ENCODE results near the gene ZNF230. TPM values are rescaled to one million over a fixed set of nuclear protein-coding genes. Genes with fewer than 3 reads are reported as not detected.

Gene ZNF230
- total and polyA plus RNA-seq, 9 of the 15 experiments (the other 6 are each of a cell fraction or from before 2014, with no cell fraction given) = 1.3 to 4.0 (median 2.2) TPM

DNA sequence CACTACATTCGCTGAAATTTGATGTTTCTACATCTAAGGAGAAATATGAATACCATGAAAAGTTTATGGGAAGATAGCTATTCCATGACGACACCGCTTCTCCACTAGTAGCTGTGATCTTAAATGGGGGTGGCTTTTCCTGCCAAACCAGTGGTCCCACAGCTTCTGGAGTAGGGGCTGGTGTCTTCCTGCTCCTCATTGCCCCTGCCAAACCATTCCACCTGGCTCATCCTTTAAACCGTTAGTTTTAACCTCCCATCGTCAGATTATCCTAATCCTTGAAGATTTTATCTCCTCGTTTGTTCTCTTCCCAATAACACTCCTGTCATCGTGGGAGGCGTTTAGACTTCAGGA is 568 bp upstream of the ZNF230 start:
- no peak for TF ChIP-seq RNF2 (IDR thresholded peaks at IDR 0.05)
- no peak for TF ChIP-seq MCM2 (IDR thresholded peaks at IDR 0.05; ENCODE audit: low read depth)
- no peak for TF ChIP-seq GABPA (tag; conservative IDR thresholded peaks at IDR 0.05; ENCODE audit: low read depth)
- TF ChIP-seq RNF219 (CRISPR knock-in tag; IDR thresholded peaks at IDR 0.05) = no peak
- TF ChIP-seq CHD2 (IDR thresholded peaks at IDR 0.05; ENCODE audit: low read depth, low read length) = no peak
- TF ChIP-seq NR2C2 (CRISPR knock-in tag; IDR thresholded peaks at IDR 0.05) = no peak
- no peak for TF ChIP-seq NR2C2 (tag; IDR thresholded peaks at IDR 0.05)
- no peak for TF ChIP-seq SFPQ (IDR thresholded peaks at IDR 0.05; ENCODE audit: low read depth, low read length)
- TF ChIP-seq RBM25 (IDR thresholded peaks at IDR 0.05; ENCODE audit: low read depth, low read length, severe bottlenecking) = no peak
- TF ChIP-seq EP300 (IDR thresholded peaks at IDR 0.05; ENCODE audit: low read length) = no peak
- no peak for TF ChIP-seq ARID1B (IDR thresholded peaks at IDR 0.05)
- TF ChIP-seq KLF16 (IDR thresholded peaks at IDR 0.05) = no peak
- TF ChIP-seq, protein P1, sequence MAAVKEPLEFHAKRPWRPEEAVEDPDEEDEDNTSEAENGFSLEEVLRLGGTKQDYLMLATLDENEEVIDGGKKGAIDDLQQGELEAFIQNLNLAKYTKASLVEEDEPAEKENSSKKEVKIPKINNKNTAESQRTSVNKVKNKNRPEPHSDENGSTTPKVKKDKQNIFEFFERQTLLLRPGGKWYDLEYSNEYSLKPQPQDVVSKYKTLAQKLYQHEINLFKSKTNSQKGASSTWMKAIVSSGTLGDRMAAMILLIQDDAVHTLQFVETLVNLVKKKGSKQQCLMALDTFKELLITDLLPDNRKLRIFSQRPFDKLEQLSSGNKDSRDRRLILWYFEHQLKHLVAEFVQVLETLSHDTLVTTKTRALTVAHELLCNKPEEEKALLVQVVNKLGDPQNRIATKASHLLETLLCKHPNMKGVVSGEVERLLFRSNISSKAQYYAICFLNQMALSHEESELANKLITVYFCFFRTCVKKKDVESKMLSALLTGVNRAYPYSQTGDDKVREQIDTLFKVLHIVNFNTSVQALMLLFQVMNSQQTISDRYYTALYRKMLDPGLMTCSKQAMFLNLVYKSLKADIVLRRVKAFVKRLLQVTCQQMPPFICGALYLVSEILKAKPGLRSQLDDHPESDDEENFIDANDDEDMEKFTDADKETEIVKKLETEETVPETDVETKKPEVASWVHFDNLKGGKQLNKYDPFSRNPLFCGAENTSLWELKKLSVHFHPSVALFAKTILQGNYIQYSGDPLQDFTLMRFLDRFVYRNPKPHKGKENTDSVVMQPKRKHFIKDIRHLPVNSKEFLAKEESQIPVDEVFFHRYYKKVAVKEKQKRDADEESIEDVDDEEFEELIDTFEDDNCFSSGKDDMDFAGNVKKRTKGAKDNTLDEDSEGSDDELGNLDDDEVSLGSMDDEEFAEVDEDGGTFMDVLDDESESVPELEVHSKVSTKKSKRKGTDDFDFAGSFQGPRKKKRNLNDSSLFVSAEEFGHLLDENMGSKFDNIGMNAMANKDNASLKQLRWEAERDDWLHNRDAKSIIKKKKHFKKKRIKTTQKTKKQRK (IDR thresholded peaks at IDR 0.05; ENCODE audit: borderline replicate concordance, low read depth, low read length) = no peak
- TF ChIP-seq MAFF (IDR thresholded peaks at IDR 0.05; ENCODE audit: low read length) = no peak
- no peak for TF ChIP-seq SMAD1 (IDR thresholded peaks at IDR 0.05; ENCODE audit: low read depth, low read length, partially characterized antibody)
- TF ChIP-seq CXXC5 (CRISPR knock-in tag; IDR thresholded peaks at IDR 0.05) = no peak
- TSS peak; percentile 94 for BruUV-seq (replicated peaks)
- H3K9me1 ChIP-seq (ENCODE audit: control insufficient read depth, insufficient read depth, low read length) = no peaks in the 10 kb centered on the region
- 19% methylated on average over 8 of the region's 8 CpGs for WGBS (ENCODE audit: insufficient coverage, low coverage, missing lambda C conversion rate)
- peak overlapping the region; percentile 57; the same call in 2 of the 3 replicates for H3K27ac ChIP-seq (ENCODE audit: extremely low read depth, low read depth, low read length)
- peak overlapping the region; percentile 72 to 92 for H3K9ac ChIP-seq (ENCODE audit: insufficient read depth in 1 of 2, low read depth in 2 of 2, low read length in 2 of 2)
- no peaks in the 10 kb centered on the region; the same call in 1 of the 2 replicates for H3K9me3 ChIP-seq (replicated peaks; ENCODE audit: control insufficient read depth, insufficient read depth, low read depth, low read length)
- H3K36me3 ChIP-seq (ENCODE audit: control insufficient read depth, insufficient read depth, low read length) = no peaks in the 10 kb centered on the region
- in situ Hi-C loops (cut with MboI) = no loop called here
- DNase-seq (ENCODE audit: extremely low read depth in 1 of 4, low spot score in 3 of 4) = peak in 3 of 4 experiments; percentile 11 to 17 (median 11)
- ATAC-seq = peak; percentile 7; the same call in 1 of the 3 replicates
- CTCF ChIA-PET (ENCODE audit: low intra/inter-chr PET ratio) = no interaction called here
- peak overlapping the region; percentile 94 for H2AFZ ChIP-seq (ENCODE audit: low read depth, low read length)
- no peaks in the 10 kb centered on the region for H4K20me1 ChIP-seq (replicated peaks; ENCODE audit: control insufficient read depth, insufficient read depth, low read length)
- POLR2A ChIA-PET = interaction anchor here (0.8 kb wide), 1 partner anchor 13 kb away, joined by 3 read pairs; no protein-coding TSS in a partner anchor
- H3K4me1 ChIP-seq (replicated peaks in 1 of 2; ENCODE audit: control insufficient read depth in 2 of 2, insufficient read depth in 2 of 2, low read length in 2 of 2) = peaks cover 0 to 4% of the 10 kb centered on the region in 2 experiments; a peak in 2 of 5 replicates
- H3K4me3 ChIP-seq = peak overlapping the region; percentile 60
- FAIRE-seq = peak; percentile 23
- peak overlapping the region; percentile 91 for H3K4me2 ChIP-seq (ENCODE audit: insufficient read depth, low read length)
- intact Hi-C loops (cut with micrococcal nuclease) = loop anchor here (10.0 kb wide), 1 partner anchor 113 kb away; the partner anchor contains the start of gene ZNF225
- peaks cover 7% of the 10 kb centered on the region; the same call in 1 of the 3 replicates for H3K79me2 ChIP-seq (ENCODE audit: control insufficient read depth, insufficient read depth, low read length)
- H3K27me3 ChIP-seq (ENCODE audit: control insufficient read depth in 2 of 2, insufficient read depth in 2 of 2, low read length in 2 of 2) = no peaks in the 10 kb centered on the region

Data from K562 (cell line).